Body of pancreas (tissue), 4 donors: ENCODE data around the gene LIN7B. TPM values are rescaled to one million over a fixed set of nuclear protein-coding genes. Genes with fewer than 3 reads are reported as not detected.

Source experiments
- ATAC-seq: fragments of 150-250 bp; one replicate; pipeline ENCODE4 v1.9.1; 2016
- DNase-seq, 4 donors: peaks; one replicate each; pipeline ENCODE4 v3.0.0-alpha.2; 2019
- H3K27ac ChIP-seq, 4 donors: fragments of 200-600 bp; sonication (generic); 1 replicate in 3 of 4; 2 replicates in 1 of 4; pipeline versions ENCODE4 v1.5.1 to v1.6.1; 2016 to 2019; ENCODE audit warnings: mild to moderate bottlenecking in 1 of 4, mixed read lengths in 1 of 4, moderate library complexity in 1 of 4
- H3K27me3 ChIP-seq, 2 donors: fragments of 200-600 bp; sonication (generic); one replicate each; pipeline ENCODE4 v1.6.0; 2016; ENCODE audit warnings: mild to moderate bottlenecking in 1 of 2
- H3K36me3 ChIP-seq, 2 donors: fragments of 200-600 bp; sonication (generic); replicated peaks in 1 of 2; 2 replicates each; pipeline ENCODE4 v1.5.1; 2016; ENCODE audit warnings: low read depth in 2 of 2; ENCODE audit not compliant: insufficient read depth in 1 of 2
- H3K4me1 ChIP-seq: fragments of 200-600 bp; sonication (generic); one replicate; pipeline ENCODE4 v1.6.0; 2016
- H3K4me3 ChIP-seq, 2 donors: fragments of 200-600 bp; sonication (generic); 1 replicate in 1 of 2; 2 replicates in 1 of 2; pipeline ENCODE4 v1.5.1; 2016 to 2019
- H3K9me3 ChIP-seq, 3 donors: fragments of 200-600 bp; sonication (generic); 1 replicate in 2 of 3; 2 replicates in 1 of 3; pipeline ENCODE4 v1.5.1; 2016
- CTCF ChIP-seq, 7 experiments: fragments of 450-650 bp in 4 of 7; fragments of 200-600 bp in 3 of 7; sonication (generic) in 3 of 7; IDR thresholded peaks; one replicate each; pipeline ENCODE4 v1.5.1; 2016 to 2019; ENCODE audit warnings: antibody characterized with exemption in 7 of 7
- POLR2A ChIP-seq, 3 donors: fragments of 450-650 bp; IDR thresholded peaks; one replicate each; pipeline ENCODE4 v1.6.1; 2016; ENCODE audit warnings: antibody characterized with exemption in 3 of 3, mild to moderate bottlenecking in 2 of 3
- WGBS, 2 donors: methylation state at CpG; one replicate each; pipeline ENCODE4 v1.1.5; 2017; 5-methylcytosine and 5-hydroxymethylcytosine counted together
- intact Hi-C: fragments of 100-400 bp; cut with DNase I; formaldehyde crosslinking; loops from one replicate; pipeline ENCODE4 v1.15.1; 2023
- total RNA-seq, 2 donors: library from RNA; depleted of rRNA; stranded (reverse); fragments of >200 nt; gene quantifications; one replicate each; pipeline ENCODE4 v1.1.0, GENCODE V29; 2016

LIN7B gene
- total RNA-seq, 2 donors from 2014 or later, result 8.3 to 24.1 TPM

- peaks cover 14% of the 10 kb centered on the region for H3K4me1 ChIP-seq
- no peak for DNase-seq
- WGBS, 2 donors, result 73 to 74% methylated on average over 11 of the region's 11 CpGs
- no peak for ATAC-seq
- no peak overlapping the region for H3K4me3 ChIP-seq
- TF ChIP-seq CTCF (IDR thresholded peaks at IDR 0.05) (no peak), POLR2A (IDR thresholded peaks at IDR 0.05) (no peak)
- H3K9me3 ChIP-seq, result no peaks in the 10 kb centered on the region
- H3K27me3 ChIP-seq, result no peaks in the 10 kb centered on the region
- peaks cover 0 to 5% of the 10 kb centered on the region in 2 donors for H3K36me3 ChIP-seq
- no peak overlapping the region for H3K27ac ChIP-seq
- intact Hi-C loops, result loop anchor here (5.0 kb wide), 1 partner anchor 36 kb away; no protein-coding TSS in a partner anchor
Observed at GRCh38 chr19:49111218-49111998, 2.8 kb upstream of the LIN7B start.

- Histone ChIP-seq H3K27ac (peak overlapping the region in 3 of 4 donors; percentile 63 to 73 (median 68)), H3K36me3 (no peaks in the 10 kb centered on the region), H3K9me3 (no peaks in the 10 kb centered on the region), H3K27me3 (no peaks in the 10 kb centered on the region), H3K4me1 (peaks cover 35% of the 10 kb centered on the region), H3K4me3 (peak overlapping the region; percentile 70 to 80)
- intact Hi-C loops, result loop anchor here (5.0 kb wide), 1 partner anchor 33 kb away; no protein-coding TSS in a partner anchor
- TF ChIP-seq CTCF (IDR thresholded peaks at IDR 0.05) (no peak), POLR2A (IDR thresholded peaks at IDR 0.05) (peak in 1 of 3 donors; percentile 27)
- WGBS, 2 donors, result 8 to 82% methylated on average over 7 to 65 of the region's 68 CpGs
- peak; percentile 62 to 74 (median 73) for DNase-seq
- no peak for ATAC-seq
Observed at GRCh38 chr19:49114630-49115363, 627 bp downstream of the LIN7B start.

GRCh38 chr19:49116544-49116943 is 2.4 kb downstream of the LIN7B start:
- DNase-seq (peak in 1 of 4 donors; percentile 50), ATAC-seq (no peak)
- Histone ChIP-seq H3K4me1 (peaks cover 36% of the 10 kb centered on the region), H3K36me3 (no peaks in the 10 kb centered on the region), H3K4me3 (no peak overlapping the region), H3K9me3 (no peaks in the 10 kb centered on the region), H3K27ac (no peak overlapping the region), H3K27me3 (no peaks in the 10 kb centered on the region)
- WGBS, 2 donors, result 43 to 82% methylated on average over 1 of the region's 1 CpG
- intact Hi-C loops, result no loop called here
- no peak for TF ChIP-seq POLR2A (IDR thresholded peaks at IDR 0.05)
- no peak for TF ChIP-seq CTCF (IDR thresholded peaks at IDR 0.05)

- ATAC-seq (no peak), DNase-seq (no peak)
- intact Hi-C loops, result no loop called here
Observed at GRCh38 chr19:49117677-49118564, 3.8 kb downstream of the LIN7B start.

More at GRCh38 chr19:49117677-49118564, 3.8 kb downstream of the LIN7B start:
- H3K27ac ChIP-seq, result peak overlapping the region; percentile 97 to 100 (median 99)
- peaks cover 36% of the 10 kb centered on the region for H3K4me1 ChIP-seq
- H3K36me3 ChIP-seq, result no peaks in the 10 kb centered on the region
- no peak overlapping the region for H3K4me3 ChIP-seq
- 50 to 60% methylated on average over 21 to 24 of the region's 26 CpGs for WGBS, 2 donors
- no peaks in the 10 kb centered on the region for H3K27me3 ChIP-seq
- no peak for TF ChIP-seq CTCF (IDR thresholded peaks at IDR 0.05)
- no peak for TF ChIP-seq POLR2A (IDR thresholded peaks at IDR 0.05)
- no peaks in the 10 kb centered on the region for H3K9me3 ChIP-seq
